HUES64 (cell line): ENCODE data around the gene SLC8A1.

Source experiments
- H3K27ac ChIP-seq: 2 replicates; pipeline ENCODE4 v1.7.0; 2013; ENCODE audit warnings: low read depth, low read length, inconsistent platforms
- H3K27me3 ChIP-seq: 2 replicates; pipeline ENCODE4 v1.6.1; 2013; ENCODE audit warnings: mild to moderate bottlenecking, low read length; ENCODE audit not compliant: insufficient read depth
- H3K36me3 ChIP-seq: 2 replicates; pipeline ENCODE4 v1.6.1; 2013; ENCODE audit warnings: mild to moderate bottlenecking, low read length; ENCODE audit not compliant: insufficient read depth
- H3K4me1 ChIP-seq: 2 replicates; pipeline ENCODE4 v1.6.1; 2013; ENCODE audit warnings: mild to moderate bottlenecking, low read length, moderate library complexity; ENCODE audit not compliant: insufficient read depth
- H3K4me3 ChIP-seq: 2 replicates; pipeline ENCODE4 v1.5.1; 2013; ENCODE audit warnings: mild to moderate bottlenecking, low read length, moderate library complexity
- H3K9ac ChIP-seq: 2 replicates; pipeline ENCODE4 v1.6.1; 2013; ENCODE audit warnings: mild to moderate bottlenecking, low read depth, low read length
- H3K9me3 ChIP-seq: 2 replicates; pipeline ENCODE4 v1.6.1; 2013; ENCODE audit warnings: low read depth, low read length; ENCODE audit not compliant: insufficient read depth
- WGBS: fragments of 150-250, 120-280 bp; methylation state at CpG from one replicate; pipeline ENCODE4 v1.1.7; 2013; ENCODE audit warnings: missing lambda C conversion rate; 5-methylcytosine and 5-hydroxymethylcytosine counted together

SLC8A1 gene

GRCh38 chr2:40123326-40123725 lies 328.6 kb downstream of the SLC8A1 start:
- H3K27me3 ChIP-seq, result no peaks in the 10 kb centered on the region
- no peaks in the 10 kb centered on the region; the same call in 1 of the 2 replicates for H3K4me1 ChIP-seq
- H3K4me3 ChIP-seq, result no peak overlapping the region
- H3K27ac ChIP-seq, result no peak overlapping the region
- no peak overlapping the region for H3K9ac ChIP-seq
- H3K36me3 ChIP-seq, result no peaks in the 10 kb centered on the region
- WGBS, result 100% methylated on average over 1 of the region's 1 CpG
- H3K9me3 ChIP-seq, result no peaks in the 10 kb centered on the region

GRCh38 chr2:40120957-40121356 lies 330.9 kb downstream of the SLC8A1 start:
- no peak overlapping the region for H3K27ac ChIP-seq
- H3K27me3 ChIP-seq, result no peaks in the 10 kb centered on the region
- no peaks in the 10 kb centered on the region for H3K36me3 ChIP-seq
- H3K9me3 ChIP-seq, result no peaks in the 10 kb centered on the region
- H3K4me3 ChIP-seq, result no peak overlapping the region
- WGBS, result 96% methylated on average over 5 of the region's 5 CpGs
- H3K4me1 ChIP-seq, result no peaks in the 10 kb centered on the region; the same call in 1 of the 2 replicates
- no peak overlapping the region for H3K9ac ChIP-seq

- Histone ChIP-seq H3K27me3 (no peaks in the 10 kb centered on the region), H3K36me3 (no peaks in the 10 kb centered on the region), H3K4me1 (no peaks in the 10 kb centered on the region; the same call in 1 of the 2 replicates), H3K9me3 (no peaks in the 10 kb centered on the region), H3K9ac (no peak overlapping the region), H3K4me3 (no peak overlapping the region), H3K27ac (no peak overlapping the region)
- 97% methylated on average over 3 of the region's 3 CpGs for WGBS
These were observed 331.9 kb downstream of the SLC8A1 start for GRCh38 chr2:40120026-40120425.

GRCh38 chr2:40118622-40119021 lies 333.3 kb downstream of the SLC8A1 start:
- no peak overlapping the region for H3K4me3 ChIP-seq
- 94% methylated on average over 3 of the region's 3 CpGs for WGBS

GRCh38 chr2:40115894-40116293 lies 336.0 kb downstream of the SLC8A1 start:
- no peak overlapping the region for H3K27ac ChIP-seq
- no peaks in the 10 kb centered on the region for H3K36me3 ChIP-seq

More at GRCh38 chr2:40118622-40119021, 333.3 kb downstream of the SLC8A1 start:
- Histone ChIP-seq H3K36me3 (no peaks in the 10 kb centered on the region), H3K27ac (no peak overlapping the region), H3K4me1 (no peaks in the 10 kb centered on the region; the same call in 1 of the 2 replicates), H3K27me3 (no peaks in the 10 kb centered on the region), H3K9me3 (no peaks in the 10 kb centered on the region), H3K9ac (no peak overlapping the region)

GRCh38 chr2:40115348-40115747 lies 336.5 kb downstream of the SLC8A1 start:
- 94% methylated on average over 12 of the region's 12 CpGs for WGBS
- no peak overlapping the region for H3K9ac ChIP-seq
- no peaks in the 10 kb centered on the region for H3K4me1 ChIP-seq
- H3K36me3 ChIP-seq, result no peaks in the 10 kb centered on the region
- no peak overlapping the region for H3K4me3 ChIP-seq
- H3K27me3 ChIP-seq, result no peaks in the 10 kb centered on the region
- no peaks in the 10 kb centered on the region for H3K9me3 ChIP-seq
- no peak overlapping the region for H3K27ac ChIP-seq

More at GRCh38 chr2:40115894-40116293, 336.0 kb downstream of the SLC8A1 start:
- H3K9ac ChIP-seq, result no peak overlapping the region
- no peak overlapping the region for H3K4me3 ChIP-seq
- H3K9me3 ChIP-seq, result no peaks in the 10 kb centered on the region
- WGBS, result 96% methylated on average over 4 of the region's 4 CpGs
- H3K4me1 ChIP-seq, result no peaks in the 10 kb centered on the region
- no peaks in the 10 kb centered on the region for H3K27me3 ChIP-seq

GRCh38 chr2:40113997-40114396 lies 337.9 kb downstream of the SLC8A1 start:
- no peaks in the 10 kb centered on the region for H3K36me3 ChIP-seq
- H3K9ac ChIP-seq, result no peak overlapping the region
- WGBS, result 94% methylated on average over 4 of the region's 4 CpGs
- no peaks in the 10 kb centered on the region for H3K9me3 ChIP-seq
- H3K27me3 ChIP-seq, result no peaks in the 10 kb centered on the region
- no peak overlapping the region for H3K4me3 ChIP-seq
- no peaks in the 10 kb centered on the region for H3K4me1 ChIP-seq
- no peak overlapping the region for H3K27ac ChIP-seq

GRCh38 chr2:40113272-40113968 lies 338.5 kb downstream of the SLC8A1 start:
- no peaks in the 10 kb centered on the region for H3K27me3 ChIP-seq
- WGBS, result 98% methylated on average over 4 of the region's 4 CpGs
- no peak overlapping the region for H3K9ac ChIP-seq
- no peaks in the 10 kb centered on the region for H3K9me3 ChIP-seq
- H3K27ac ChIP-seq, result no peak overlapping the region
- H3K36me3 ChIP-seq, result no peaks in the 10 kb centered on the region
- H3K4me1 ChIP-seq, result no peaks in the 10 kb centered on the region
- H3K4me3 ChIP-seq, result no peak overlapping the region

GRCh38 chr2:40109381-40109780 lies 342.5 kb downstream of the SLC8A1 start:
- Histone ChIP-seq H3K36me3 (no peaks in the 10 kb centered on the region), H3K4me3 (no peak overlapping the region), H3K9me3 (no peaks in the 10 kb centered on the region), H3K27ac (no peak overlapping the region), H3K27me3 (no peaks in the 10 kb centered on the region), H3K4me1 (no peaks in the 10 kb centered on the region), H3K9ac (no peak overlapping the region)
- 98% methylated on average over 2 of the region's 4 CpGs for WGBS

GRCh38 chr2:40108851-40109250 lies 343.0 kb downstream of the SLC8A1 start:
- Histone ChIP-seq H3K36me3 (no peaks in the 10 kb centered on the region), H3K4me1 (peaks cover 3% of the 10 kb centered on the region; the same call in 1 of the 2 replicates), H3K27ac (no peak overlapping the region), H3K27me3 (no peaks in the 10 kb centered on the region), H3K9ac (no peak overlapping the region), H3K9me3 (no peaks in the 10 kb centered on the region), H3K4me3 (no peak overlapping the region)
- 99% methylated on average over 4 of the region's 4 CpGs for WGBS

GRCh38 chr2:40106061-40106460 lies 345.8 kb downstream of the SLC8A1 start:
- Histone ChIP-seq H3K4me1 (peaks cover 26% of the 10 kb centered on the region), H3K4me3 (no peak overlapping the region), H3K9me3 (no peaks in the 10 kb centered on the region), H3K36me3 (no peaks in the 10 kb centered on the region), H3K9ac (no peak overlapping the region), H3K27ac (no peak overlapping the region), H3K27me3 (no peaks in the 10 kb centered on the region)
- 97% methylated on average over 2 of the region's 2 CpGs for WGBS

- Histone ChIP-seq H3K27me3 (no peaks in the 10 kb centered on the region), H3K9ac (no peak overlapping the region), H3K9me3 (no peaks in the 10 kb centered on the region), H3K36me3 (no peaks in the 10 kb centered on the region), H3K4me3 (no peak overlapping the region), H3K4me1 (peaks cover 31% of the 10 kb centered on the region), H3K27ac (no peak overlapping the region)
- 90% methylated on average over 5 of the region's 5 CpGs for WGBS
These were observed 346.3 kb downstream of the SLC8A1 start for GRCh38 chr2:40105593-40105992.
